A549 (cell line): Measurements from ENCODE around the gene PLPP2. TPM values are rescaled to one million over a fixed set of nuclear protein-coding genes. Genes with fewer than 3 reads are reported as not detected.

Source experiments
- ATAC-seq, 2 experiments: fragments of 200-7000 bp in 1 of 2; fragments of >200 bp in 1 of 2; cut with Nextera tagmentation in 1 of 2; cut with Tn5 transposase in 1 of 2; 3 replicates each; pipeline versions ENCODE4 v1.8.0 to v1.9.1; 2018 to 2020; ENCODE audit warnings: mild to moderate bottlenecking in 1 of 2, moderate library complexity in 1 of 2
- CTCF ChIA-PET: fragments of 300-600 bp; sonication (Branson Sonifier 250); formaldehyde crosslinking; extraction: SDS; loops from one replicate; lab custom pipeline; 2021; ENCODE audit warnings: antibody characterized with exemption, inconsistent platforms; lab: Yijun Ruan, JAX
- POLR2A ChIA-PET: fragments of 350-600 bp; formaldehyde crosslinking; extraction: SDS; loops from one replicate; lab custom pipeline; 2021; ENCODE audit warnings: antibody characterized with exemption, inconsistent platforms; lab: Yijun Ruan, JAX
- DNase-seq, 2 experiments: peaks; one replicate each; pipeline versions ENCODE4 v3.0.0 to v3.0.0-alpha.2; 2011 to 2016; ENCODE audit warnings: low read depth in 1 of 2, low spot score in 1 of 2
- FAIRE-seq: peaks from 2 replicates; lab custom pipeline; 2011; peaks lifted over from hg19 to GRCh38; lab: Jason Lieb, UNC
- H3K27ac ChIP-seq, 2 experiments: fragments of >200 bp; sonication (Bioruptor Twin); formaldehyde crosslinking; 3 replicates each; pipeline ENCODE4 v1.5.1; 2016 to 2017
- H3K4me1 ChIP-seq: fragments of >200 bp; sonication (Bioruptor Twin); formaldehyde crosslinking; 3 replicates; pipeline ENCODE4 v1.6.1; 2016
- H3K4me2 ChIP-seq: fragments of >200 bp; sonication (Bioruptor Twin); formaldehyde crosslinking; 3 replicates; pipeline ENCODE4 v1.6.1; 2016
- H3K4me3 ChIP-seq: fragments of >200 bp; sonication (Bioruptor Twin); formaldehyde crosslinking; 3 replicates; pipeline ENCODE4 v1.5.1; 2016
- H3K9me3 ChIP-seq: fragments of >200 bp; sonication (Bioruptor Twin); formaldehyde crosslinking; 3 replicates; pipeline ENCODE4 v1.6.1; 2016
- BHLHE40 ChIP-seq: IDR thresholded peaks from 2 replicates; pipeline ENCODE4 v1.6.1; 2012; ENCODE audit warnings: low read depth, low read length, inconsistent platforms
- CHD2 ChIP-seq: fragments of 150-350 bp; IDR thresholded peaks from 2 replicates; pipeline ENCODE4 v1.6.1; 2014; ENCODE audit warnings: low read length; ENCODE audit not compliant: partially characterized antibody
- ESRRA ChIP-seq: fragments of 150-350 bp; IDR thresholded peaks from 2 replicates; pipeline ENCODE4 v1.6.1; 2014; ENCODE audit warnings: mild to moderate bottlenecking, low read length, borderline replicate concordance
- GATA3 ChIP-seq: IDR thresholded peaks from 2 replicates; pipeline ENCODE4 v1.6.1; 2012; ENCODE audit warnings: borderline replicate concordance
- HEYL ChIP-seq: fragments of 250-450 bp; sonication (Bioruptor Pico); IDR thresholded peaks from 2 replicates; pipeline ENCODE4 v1.8.0; 2021; ENCODE audit warnings: mild to moderate bottlenecking, moderate library complexity
- NR3C1 ChIP-seq: fragments of >200 bp; sonication (Bioruptor Twin); formaldehyde crosslinking; IDR thresholded peaks from 3 replicates; pipeline ENCODE4 v1.6.1; 2017
- PHF8 ChIP-seq: fragments of 200-600 bp; sonication (generic); IDR thresholded peaks from 2 replicates; pipeline ENCODE4 v1.6.1; 2016; ENCODE audit warnings: low read depth, mild to moderate bottlenecking, antibody characterized with exemption, moderate library complexity, borderline replicate concordance
- SMC3 ChIP-seq: fragments of >200 bp; sonication (Bioruptor Twin); formaldehyde crosslinking; IDR thresholded peaks from 3 replicates; pipeline ENCODE4 v1.6.1; 2018; ENCODE audit warnings: inconsistent platforms
- ZNF302 ChIP-seq: fragments of 250-450 bp; sonication (Bioruptor Pico); IDR thresholded peaks from 2 replicates; pipeline ENCODE4 v1.9.0; 2021; ENCODE audit warnings: inconsistent platforms, mild to moderate bottlenecking, moderate library complexity
- WGBS: methylation state at CpG from one replicate; pipeline ENCODE4 v1.1.6; 2017; ENCODE audit errors: missing lambda C conversion rate; 5-methylcytosine and 5-hydroxymethylcytosine counted together
- polyA plus RNA-seq, 4 experiments: library from polyadenylated mRNA; depleted of rRNA in 3 of 4; stranded (reverse); fragments of >200 nt; fragmentation: RNase III in 1 of 4; extraction: RNeasy Plus Mini Kit Qiagen cat#74134 plus additional on column Dnase treatment in 1 of 4; gene quantifications; 2 replicates in 3 of 4; 3 replicates in 1 of 4; pipeline ENCODE4 v1.2.3, GENCODE V29; 2011 to 2017
- TF ChIP-seq, protein P1 (sequence below): fragments of 200-600 bp; sonication (generic); IDR thresholded peaks from 2 replicates; pipeline ENCODE4 v1.6.1; 2016; ENCODE audit warnings: antibody characterized with exemption, mild to moderate bottlenecking, moderate library complexity
- TF ChIP-seq, protein P2 (sequence below): fragments of 250-450 bp; sonication (Bioruptor Pico); IDR thresholded peaks from 2 replicates; pipeline ENCODE4 v1.5.0; 2020; ENCODE audit warnings: low read depth, mild to moderate bottlenecking, moderate library complexity
- TF ChIP-seq, protein P3 (sequence below): fragments of 250-450 bp; sonication (Bioruptor Pico); IDR thresholded peaks from 2 replicates; pipeline ENCODE4 v1.5.0; 2021; ENCODE audit warnings: mild to moderate bottlenecking, moderate library complexity, borderline replicate concordance
- TF ChIP-seq, protein P4 (sequence below): fragments of 150-350 bp; IDR thresholded peaks from 2 replicates; pipeline ENCODE4 v1.6.1; 2014; ENCODE audit warnings: low read depth, mild to moderate bottlenecking, low read length

PLPP2 gene
- polyA plus RNA-seq, 2 of the 4 experiments (the other 2 are of a cell fraction) = 44.2 to 100 TPM

DNA sequence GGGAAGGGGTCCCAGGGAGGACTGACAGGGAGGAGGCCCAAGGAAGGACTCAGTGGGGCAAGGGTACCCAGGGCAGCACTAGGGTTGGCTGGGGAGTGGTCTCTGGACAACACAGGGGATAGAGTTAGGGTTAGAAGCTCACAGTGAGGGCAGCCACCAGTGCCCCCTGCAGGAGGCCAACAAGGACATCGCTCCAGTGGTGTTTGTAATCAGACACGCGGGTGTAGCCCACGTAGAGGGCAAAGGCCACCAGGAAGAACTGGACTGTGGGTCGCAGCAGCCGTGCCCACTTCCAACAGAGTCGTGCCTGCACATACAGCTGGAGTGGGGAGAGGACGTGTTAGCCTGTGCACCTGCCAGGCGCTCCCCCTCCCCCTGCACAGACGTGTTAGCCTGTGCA lies 9.2 kb downstream of the PLPP2 start:
- FAIRE-seq = no peak

DNA sequence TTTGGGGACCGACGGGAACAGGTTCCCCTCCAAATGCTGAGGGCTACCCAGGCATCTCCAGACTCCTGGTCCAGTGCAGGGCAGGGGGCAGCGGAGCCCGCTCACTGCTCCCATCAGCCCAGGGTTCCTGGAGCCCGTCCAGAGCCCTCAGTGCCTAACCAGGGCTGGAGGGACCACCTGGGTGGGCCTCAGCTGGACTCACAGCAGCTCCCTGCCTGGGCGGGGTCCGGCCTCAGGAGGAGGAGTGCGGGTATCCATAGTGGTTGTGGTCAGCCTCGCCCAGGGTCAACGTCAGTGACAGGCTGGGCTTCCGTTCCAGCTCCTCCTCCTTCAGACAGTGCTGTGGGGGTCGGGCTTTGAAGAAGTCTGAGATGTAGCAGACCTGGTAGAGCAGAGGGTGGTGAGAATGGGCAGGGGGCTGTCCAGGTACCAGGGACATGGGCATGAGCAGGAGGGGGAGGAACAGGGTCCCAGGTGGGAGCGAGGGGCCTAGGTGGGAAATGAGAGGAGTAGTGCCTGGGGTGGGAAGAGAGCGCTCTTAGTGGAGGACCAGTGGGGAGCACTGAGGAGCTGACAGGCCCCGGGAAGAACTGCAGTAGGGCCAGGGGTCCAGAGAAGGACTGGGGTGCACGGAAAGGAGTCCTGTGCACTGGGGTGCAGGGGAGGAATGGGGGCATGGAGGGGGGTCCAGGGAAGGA lies 9.9 kb downstream of the PLPP2 start:
- DNase-seq (no peak), FAIRE-seq (no peak)

More for the DNA sequence above, 9.2 kb downstream of the PLPP2 start:
- H3K4me2 ChIP-seq = no peak overlapping the region
- WGBS = no CpG with 5 or more reads among the region's 10 CpGs
- CTCF ChIA-PET = interaction anchor here (1.5 kb wide), 1 partner anchor 14 kb away, joined by 5 read pairs; no protein-coding TSS in a partner anchor
- H3K4me3 ChIP-seq = no peak overlapping the region
- DNase-seq = no peak
- no peaks in the 10 kb centered on the region for H3K9me3 ChIP-seq
- TF ChIP-seq ESRRA (no peak), CHD2 (no peak), PHF8 (no peak), ZNF302 (no peak), SMC3 (no peak), HEYL (CRISPR knock-in tag) (no peak)
- TF ChIP-seq, protein P1, sequence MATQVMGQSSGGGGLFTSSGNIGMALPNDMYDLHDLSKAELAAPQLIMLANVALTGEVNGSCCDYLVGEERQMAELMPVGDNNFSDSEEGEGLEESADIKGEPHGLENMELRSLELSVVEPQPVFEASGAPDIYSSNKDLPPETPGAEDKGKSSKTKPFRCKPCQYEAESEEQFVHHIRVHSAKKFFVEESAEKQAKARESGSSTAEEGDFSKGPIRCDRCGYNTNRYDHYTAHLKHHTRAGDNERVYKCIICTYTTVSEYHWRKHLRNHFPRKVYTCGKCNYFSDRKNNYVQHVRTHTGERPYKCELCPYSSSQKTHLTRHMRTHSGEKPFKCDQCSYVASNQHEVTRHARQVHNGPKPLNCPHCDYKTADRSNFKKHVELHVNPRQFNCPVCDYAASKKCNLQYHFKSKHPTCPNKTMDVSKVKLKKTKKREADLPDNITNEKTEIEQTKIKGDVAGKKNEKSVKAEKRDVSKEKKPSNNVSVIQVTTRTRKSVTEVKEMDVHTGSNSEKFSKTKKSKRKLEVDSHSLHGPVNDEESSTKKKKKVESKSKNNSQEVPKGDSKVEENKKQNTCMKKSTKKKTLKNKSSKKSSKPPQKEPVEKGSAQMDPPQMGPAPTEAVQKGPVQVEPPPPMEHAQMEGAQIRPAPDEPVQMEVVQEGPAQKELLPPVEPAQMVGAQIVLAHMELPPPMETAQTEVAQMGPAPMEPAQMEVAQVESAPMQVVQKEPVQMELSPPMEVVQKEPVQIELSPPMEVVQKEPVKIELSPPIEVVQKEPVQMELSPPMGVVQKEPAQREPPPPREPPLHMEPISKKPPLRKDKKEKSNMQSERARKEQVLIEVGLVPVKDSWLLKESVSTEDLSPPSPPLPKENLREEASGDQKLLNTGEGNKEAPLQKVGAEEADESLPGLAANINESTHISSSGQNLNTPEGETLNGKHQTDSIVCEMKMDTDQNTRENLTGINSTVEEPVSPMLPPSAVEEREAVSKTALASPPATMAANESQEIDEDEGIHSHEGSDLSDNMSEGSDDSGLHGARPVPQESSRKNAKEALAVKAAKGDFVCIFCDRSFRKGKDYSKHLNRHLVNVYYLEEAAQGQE = no peak
- TF ChIP-seq, protein P2, sequence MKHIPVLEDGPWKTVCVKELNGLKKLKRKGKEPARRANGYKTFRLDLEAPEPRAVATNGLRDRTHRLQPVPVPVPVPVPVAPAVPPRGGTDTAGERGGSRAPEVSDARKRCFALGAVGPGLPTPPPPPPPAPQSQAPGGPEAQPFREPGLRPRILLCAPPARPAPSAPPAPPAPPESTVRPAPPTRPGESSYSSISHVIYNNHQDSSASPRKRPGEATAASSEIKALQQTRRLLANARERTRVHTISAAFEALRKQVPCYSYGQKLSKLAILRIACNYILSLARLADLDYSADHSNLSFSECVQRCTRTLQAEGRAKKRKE (CRISPR knock-in tag) = no peak
- TF ChIP-seq, protein P3, sequence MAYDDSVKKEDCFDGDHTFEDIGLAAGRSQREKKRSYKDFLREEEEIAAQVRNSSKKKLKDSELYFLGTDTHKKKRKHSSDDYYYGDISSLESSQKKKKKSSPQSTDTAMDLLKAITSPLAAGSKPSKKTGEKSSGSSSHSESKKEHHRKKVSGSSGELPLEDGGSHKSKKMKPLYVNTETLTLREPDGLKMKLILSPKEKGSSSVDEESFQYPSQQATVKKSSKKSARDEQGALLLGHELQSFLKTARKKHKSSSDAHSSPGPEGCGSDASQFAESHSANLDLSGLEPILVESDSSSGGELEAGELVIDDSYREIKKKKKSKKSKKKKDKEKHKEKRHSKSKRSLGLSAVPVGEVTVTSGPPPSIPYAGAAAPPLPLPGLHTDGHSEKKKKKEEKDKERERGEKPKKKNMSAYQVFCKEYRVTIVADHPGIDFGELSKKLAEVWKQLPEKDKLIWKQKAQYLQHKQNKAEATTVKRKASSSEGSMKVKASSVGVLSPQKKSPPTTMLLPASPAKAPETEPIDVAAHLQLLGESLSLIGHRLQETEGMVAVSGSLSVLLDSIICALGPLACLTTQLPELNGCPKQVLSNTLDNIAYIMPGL = no peak
- TF ChIP-seq, all 56 proteins: peak for 0
- ATAC-seq = peak; percentile 34 to 38; a peak in 3 of 6 replicates
- POLR2A ChIA-PET = no interaction called here
- Histone ChIP-seq H3K4me1 (no peaks in the 10 kb centered on the region), H3K27ac (no peak overlapping the region)

More for the DNA sequence above, 9.9 kb downstream of the PLPP2 start:
- POLR2A ChIA-PET = no interaction called here
- Histone ChIP-seq H3K27ac (no peak overlapping the region), H3K9me3 (no peaks in the 10 kb centered on the region), H3K4me3 (no peak overlapping the region), H3K4me1 (no peaks in the 10 kb centered on the region), H3K4me2 (no peak overlapping the region)
- TF ChIP-seq ESRRA = no peak
- no peak for TF ChIP-seq BHLHE40
- no peak for TF ChIP-seq PHF8
- no peak for TF ChIP-seq NR3C1
- TF ChIP-seq, protein P4, sequence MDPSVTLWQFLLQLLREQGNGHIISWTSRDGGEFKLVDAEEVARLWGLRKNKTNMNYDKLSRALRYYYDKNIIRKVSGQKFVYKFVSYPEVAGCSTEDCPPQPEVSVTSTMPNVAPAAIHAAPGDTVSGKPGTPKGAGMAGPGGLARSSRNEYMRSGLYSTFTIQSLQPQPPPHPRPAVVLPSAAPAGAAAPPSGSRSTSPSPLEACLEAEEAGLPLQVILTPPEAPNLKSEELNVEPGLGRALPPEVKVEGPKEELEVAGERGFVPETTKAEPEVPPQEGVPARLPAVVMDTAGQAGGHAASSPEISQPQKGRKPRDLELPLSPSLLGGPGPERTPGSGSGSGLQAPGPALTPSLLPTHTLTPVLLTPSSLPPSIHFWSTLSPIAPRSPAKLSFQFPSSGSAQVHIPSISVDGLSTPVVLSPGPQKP = no peak
- TF ChIP-seq GATA3 = no peak
- WGBS = 94% methylated on average over 11 of the region's 16 CpGs
- no peak for ATAC-seq
- CTCF ChIA-PET = interaction anchor here (1.5 to 1.7 kb wide), 2 partner anchors 13 to 14 kb away, joined by 5 to 8 read pairs; no protein-coding TSS in a partner anchor
